ENCODE data around the gene PNPLA5.

The PNPLA5 gene, protein sequence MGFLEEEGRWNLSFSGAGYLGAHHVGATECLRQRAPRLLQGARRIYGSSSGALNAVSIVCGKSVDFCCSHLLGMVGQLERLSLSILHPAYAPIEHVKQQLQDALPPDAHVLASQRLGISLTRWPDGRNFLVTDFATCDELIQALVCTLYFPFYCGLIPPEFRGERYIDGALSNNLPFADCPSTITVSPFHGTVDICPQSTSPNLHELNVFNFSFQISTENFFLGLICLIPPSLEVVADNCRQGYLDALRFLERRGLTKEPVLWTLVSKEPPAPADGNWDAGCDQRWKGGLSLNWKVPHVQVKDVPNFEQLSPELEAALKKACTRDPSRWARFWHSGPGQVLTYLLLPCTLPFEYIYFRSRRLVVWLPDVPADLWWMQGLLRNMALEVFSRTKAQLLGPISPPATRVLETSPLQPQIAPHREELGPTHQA

DNA sequence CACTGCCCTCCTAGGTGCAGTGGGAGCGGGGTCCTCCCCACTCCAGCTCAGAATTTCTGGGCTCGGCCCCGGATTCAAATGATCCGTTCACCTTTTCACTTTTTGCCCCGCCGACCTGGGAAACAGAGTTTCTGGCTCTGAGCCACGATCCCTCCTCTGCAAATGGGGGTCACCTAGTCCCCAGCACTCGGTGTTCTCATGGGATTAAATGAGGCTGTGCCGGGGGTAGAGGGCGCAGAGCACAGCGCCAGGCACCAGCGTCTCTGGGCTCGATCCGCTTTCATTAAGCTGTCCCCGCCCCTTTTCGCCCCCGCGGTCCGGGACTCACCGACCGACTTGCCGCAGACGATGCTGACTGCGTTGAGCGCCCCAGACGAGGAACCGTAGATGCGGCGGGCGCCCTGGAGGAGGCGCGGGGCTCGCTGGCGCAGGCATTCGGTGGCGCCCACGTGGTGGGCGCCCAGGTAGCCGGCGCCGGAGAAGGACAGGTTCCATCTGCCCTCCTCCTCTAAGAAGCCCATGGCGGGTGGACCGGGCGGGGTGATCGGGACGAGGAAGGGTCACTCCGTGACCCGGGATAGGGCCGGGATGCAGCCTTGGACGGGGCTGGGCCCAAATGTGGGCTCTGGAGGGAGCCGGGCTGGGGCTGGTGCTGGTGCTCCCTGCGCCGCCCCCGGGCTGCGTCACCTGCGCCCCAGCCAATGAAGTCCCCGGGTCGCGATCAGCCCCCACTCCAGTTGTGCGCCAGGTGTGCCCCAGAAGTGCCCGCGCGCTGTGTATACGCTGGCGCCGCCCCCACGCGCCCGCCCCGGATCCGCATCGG is at the start of gene PNPLA5:
PNPLA5 (minus strand) TSS at position 654 of the 823 bp plus-strand sequence; CDS start at position 521, 133 bp downstream.
- no peak for DNase-seq (ENCODE audit: low read depth)
- TF ChIP-seq, protein P1, sequence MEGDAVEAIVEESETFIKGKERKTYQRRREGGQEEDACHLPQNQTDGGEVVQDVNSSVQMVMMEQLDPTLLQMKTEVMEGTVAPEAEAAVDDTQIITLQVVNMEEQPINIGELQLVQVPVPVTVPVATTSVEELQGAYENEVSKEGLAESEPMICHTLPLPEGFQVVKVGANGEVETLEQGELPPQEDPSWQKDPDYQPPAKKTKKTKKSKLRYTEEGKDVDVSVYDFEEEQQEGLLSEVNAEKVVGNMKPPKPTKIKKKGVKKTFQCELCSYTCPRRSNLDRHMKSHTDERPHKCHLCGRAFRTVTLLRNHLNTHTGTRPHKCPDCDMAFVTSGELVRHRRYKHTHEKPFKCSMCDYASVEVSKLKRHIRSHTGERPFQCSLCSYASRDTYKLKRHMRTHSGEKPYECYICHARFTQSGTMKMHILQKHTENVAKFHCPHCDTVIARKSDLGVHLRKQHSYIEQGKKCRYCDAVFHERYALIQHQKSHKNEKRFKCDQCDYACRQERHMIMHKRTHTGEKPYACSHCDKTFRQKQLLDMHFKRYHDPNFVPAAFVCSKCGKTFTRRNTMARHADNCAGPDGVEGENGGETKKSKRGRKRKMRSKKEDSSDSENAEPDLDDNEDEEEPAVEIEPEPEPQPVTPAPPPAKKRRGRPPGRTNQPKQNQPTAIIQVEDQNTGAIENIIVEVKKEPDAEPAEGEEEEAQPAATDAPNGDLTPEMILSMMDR (IDR thresholded peaks at IDR 0.05; ENCODE audit: low read depth, low read length, missing control alignments), result no peak
- H3K4me3 ChIP-seq (ENCODE audit: low read depth, low read length), result no peak within 1 kb of the TSS

DNA sequence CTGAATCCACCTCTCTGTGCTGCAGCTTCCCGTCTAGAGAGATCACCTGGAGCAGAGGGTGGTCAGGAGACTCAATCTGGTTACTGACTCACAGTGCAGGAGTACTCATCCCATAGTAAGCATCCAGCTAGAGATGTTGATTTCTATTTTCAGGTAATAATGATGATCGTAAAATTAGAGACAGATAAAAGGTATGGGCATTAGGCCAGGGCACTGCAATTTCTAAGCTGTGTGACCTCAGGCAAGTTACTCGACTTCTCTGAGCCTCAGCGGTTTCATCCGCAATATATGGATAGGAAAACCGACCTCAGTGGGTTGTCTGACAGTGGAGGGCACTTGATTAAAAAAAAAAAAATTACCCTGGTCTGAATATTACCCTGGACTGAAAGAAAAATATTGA is 49.6 kb upstream of the PNPLA5 start:
- no peak overlapping the region for H3K4me3 ChIP-seq (ENCODE audit: low read depth, low read length)
- no peak for DNase-seq (ENCODE audit: low read depth)
- TF ChIP-seq, protein P1 (IDR thresholded peaks at IDR 0.05; ENCODE audit: low read depth, low read length, missing control alignments), result no peak

DNA sequence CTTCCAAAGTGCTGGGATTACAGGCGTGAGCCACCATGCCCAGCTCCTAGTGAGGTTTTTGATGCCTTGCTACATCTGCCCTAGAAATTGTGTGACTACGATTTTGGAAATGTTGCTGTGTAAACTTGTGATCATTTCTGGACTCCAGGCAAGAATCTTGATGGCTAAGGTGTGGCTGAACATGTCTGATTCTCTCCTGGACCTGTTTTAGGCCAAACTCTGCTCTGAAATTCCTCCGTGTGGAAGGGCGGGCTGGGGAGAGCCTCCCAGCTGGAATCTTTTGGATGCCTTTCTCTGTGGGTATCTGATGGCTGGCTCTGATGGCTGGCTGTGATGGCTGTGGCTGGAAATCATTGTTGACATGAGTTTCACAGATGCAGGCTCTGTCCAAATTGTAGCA is 40.0 kb upstream of the PNPLA5 start:
- no peak for DNase-seq (ENCODE audit: low read depth)

DNA sequence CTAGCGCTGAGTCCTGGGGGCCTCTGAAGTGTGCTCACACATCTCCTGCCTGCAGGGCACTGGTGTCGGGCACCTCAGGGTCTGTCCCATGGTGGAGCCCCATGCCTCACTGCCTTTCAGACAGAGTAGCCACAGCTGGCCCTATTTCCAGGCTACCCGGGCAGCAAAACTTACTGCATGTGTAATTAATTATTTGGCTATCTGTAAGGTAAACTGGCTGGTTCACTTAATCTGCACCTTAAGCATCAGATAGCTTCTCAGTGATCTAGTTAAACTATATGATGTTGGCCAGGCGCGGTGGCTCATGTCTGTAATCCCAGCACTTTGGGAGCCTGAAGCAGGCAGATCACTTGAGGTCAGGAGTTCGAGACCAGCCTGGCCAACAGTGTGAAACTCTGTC is 37.1 kb upstream of the PNPLA5 start:
- H3K4me3 ChIP-seq (ENCODE audit: low read depth, low read length), result no peak overlapping the region
- DNase-seq (ENCODE audit: low read depth), result no peak
- TF ChIP-seq, protein P1 (IDR thresholded peaks at IDR 0.05; ENCODE audit: low read depth, low read length, missing control alignments), result no peak

More for the DNA sequence above, 40.0 kb upstream of the PNPLA5 start:
- no peak overlapping the region for H3K4me3 ChIP-seq (ENCODE audit: low read depth, low read length)
- TF ChIP-seq, protein P1 (IDR thresholded peaks at IDR 0.05; ENCODE audit: low read depth, low read length, missing control alignments), result no peak

DNA sequence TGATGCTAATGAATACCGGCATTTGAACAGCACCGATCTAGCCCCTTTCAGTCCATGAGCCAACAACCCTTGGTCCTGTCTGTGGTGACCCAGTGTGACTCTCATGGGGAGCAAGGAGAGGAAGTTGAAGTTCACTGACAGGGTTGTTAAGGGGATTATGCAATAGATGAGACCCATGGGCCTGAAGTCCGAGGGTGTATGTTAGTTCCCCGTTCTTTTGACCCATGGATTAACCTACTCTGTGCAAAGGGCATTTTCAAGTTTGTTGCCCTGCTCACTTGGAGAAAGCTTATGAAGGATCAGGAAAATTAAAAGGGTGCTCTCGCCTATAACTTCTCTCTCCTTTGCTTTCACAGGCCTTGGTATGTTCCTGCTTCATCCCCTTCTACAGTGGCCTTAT is 36.7 kb upstream of the PNPLA5 start:
- TF ChIP-seq, protein P1 (IDR thresholded peaks at IDR 0.05; ENCODE audit: low read depth, low read length, missing control alignments), result no peak
- H3K4me3 ChIP-seq (ENCODE audit: low read depth, low read length), result no peak overlapping the region
- no peak for DNase-seq (ENCODE audit: low read depth)

DNA sequence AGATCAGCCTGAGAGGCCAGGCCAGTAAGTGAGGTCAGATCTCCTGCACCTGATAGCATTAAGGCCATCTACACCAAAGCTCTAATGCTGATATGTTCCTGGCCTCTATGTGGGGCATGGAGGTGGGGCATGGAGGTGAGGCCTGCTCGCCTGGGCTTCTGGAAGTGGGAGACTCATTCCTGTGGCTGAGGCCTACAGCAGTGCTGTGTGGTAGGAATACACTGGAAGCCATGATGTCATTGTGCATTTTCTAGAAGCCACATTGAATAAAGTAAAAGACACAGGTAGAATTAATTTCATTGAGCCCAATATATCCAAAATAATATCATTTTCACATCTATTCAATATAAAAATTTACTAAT is 34.5 kb upstream of the PNPLA5 start:
- TF ChIP-seq, protein P1 (IDR thresholded peaks at IDR 0.05; ENCODE audit: low read depth, low read length, missing control alignments), result no peak
- no peak for DNase-seq (ENCODE audit: low read depth)

More for the DNA sequence above, 34.5 kb upstream of the PNPLA5 start:
- H3K4me3 ChIP-seq (ENCODE audit: low read depth, low read length), result no peak overlapping the region
